HEK293 (cell line): Measurements from ENCODE around the gene SCIMP.
"Not testable (repeated sequence)": the region's sequence is repeated elsewhere in the genome, so short reads cannot be mapped to it uniquely, and the experiment has no call there.

ENCODE experiments used
- CTCF ChIA-PET: fragments of 350-600 bp; formaldehyde crosslinking; extraction: SDS; loops from one replicate; lab custom pipeline; 2021; ENCODE audit warnings: antibody characterized with exemption; lab: Yijun Ruan, JAX
- POLR2A ChIA-PET: fragments of 300-600 bp; formaldehyde crosslinking; extraction: SDS; loops from one replicate; lab custom pipeline; 2020; ENCODE audit warnings: antibody characterized with exemption, inconsistent platforms; lab: Yijun Ruan, JAX
- H3K27ac ChIP-seq: fragments of 200-500 bp; sonication (Bioruptor generic); 2 replicates; pipeline ENCODE4 v1.5.1; 2014; ENCODE audit warnings: low read depth, low read length, control low read depth, inconsistent platforms; ENCODE audit errors: extremely low read depth
- H3K36me3 ChIP-seq, 2 experiments: fragments of 200-500 bp in 1 of 2; sonication (Bioruptor generic) in 1 of 2; 1 replicate in 1 of 2; 2 replicates in 1 of 2; pipeline ENCODE4 v1.5.1; 2014 to 2017; ENCODE audit warnings: inconsistent platforms in 2 of 2, low read length in 2 of 2; ENCODE audit not compliant: control insufficient read depth in 2 of 2, insufficient read depth in 1 of 2
- H3K4me1 ChIP-seq: fragments of 200-500 bp; sonication (Bioruptor generic); 2 replicates; pipeline ENCODE4 v1.5.1; 2014; ENCODE audit warnings: mild to moderate bottlenecking, low read length, inconsistent platforms; ENCODE audit not compliant: control insufficient read depth, insufficient read depth
- H3K4me3 ChIP-seq: 2 replicates; pipeline ENCODE4 v1.5.1; 2011; ENCODE audit warnings: low read depth, mild to moderate bottlenecking, control low read depth, low read length, moderate library complexity
- H3K9me3 ChIP-seq: fragments of 200-500 bp; sonication (Bioruptor generic); 2 replicates; pipeline ENCODE4 v1.5.1; 2014; ENCODE audit warnings: low read depth, low read length, inconsistent platforms; ENCODE audit not compliant: control insufficient read depth, insufficient read depth
- CTCF ChIP-seq: fragments of 450-650 bp; formaldehyde crosslinking; IDR thresholded peaks from 2 replicates; pipeline ENCODE4 v1.5.1; 2016; ENCODE audit warnings: missing biosample characterization, missing genetic modification characterization
- KLF10 ChIP-seq: fragments of 450-650 bp; IDR thresholded peaks from 2 replicates; pipeline ENCODE4 v1.5.1; 2018; ENCODE audit warnings: missing biosample characterization, mild to moderate bottlenecking, missing genetic modification characterization
- SP2 ChIP-seq: fragments of 450-650 bp; formaldehyde crosslinking; IDR thresholded peaks from 2 replicates; pipeline ENCODE4 v1.5.1; 2016; ENCODE audit warnings: missing biosample characterization, missing genetic modification characterization
- ZFP3 ChIP-seq: fragments of 450-650 bp; formaldehyde crosslinking; IDR thresholded peaks from 2 replicates; pipeline ENCODE4 v1.5.1; 2016; ENCODE audit warnings: low read depth, missing biosample characterization, missing genetic modification characterization
- ZIC2 ChIP-seq: fragments of 450-650 bp; formaldehyde crosslinking; IDR thresholded peaks from 2 replicates; pipeline ENCODE4 v1.5.1; 2016; ENCODE audit warnings: missing biosample characterization, missing genetic modification characterization
- ZNF175 ChIP-seq: fragments of 450-650 bp; formaldehyde crosslinking; IDR thresholded peaks from 2 replicates; pipeline ENCODE4 v1.5.1; 2016; ENCODE audit warnings: missing biosample characterization, missing genetic modification characterization
- ZNF280C ChIP-seq: fragments of 450-650 bp; formaldehyde crosslinking; IDR thresholded peaks from 2 replicates; pipeline ENCODE4 v1.5.1; 2016; ENCODE audit warnings: missing biosample characterization, missing genetic modification characterization
- ZNF394 ChIP-seq: fragments of 450-650 bp; formaldehyde crosslinking; IDR thresholded peaks from 2 replicates; pipeline ENCODE4 v1.5.1; 2016; ENCODE audit warnings: missing biosample characterization, missing genetic modification characterization, mild to moderate bottlenecking, moderate library complexity, borderline replicate concordance
- ZNF423 ChIP-seq: fragments of 450-650 bp; formaldehyde crosslinking; IDR thresholded peaks from 2 replicates; pipeline ENCODE4 v1.5.1; 2016; ENCODE audit warnings: missing biosample characterization, missing genetic modification characterization
- ZNF433 ChIP-seq: fragments of 450-650 bp; formaldehyde crosslinking; IDR thresholded peaks from 2 replicates; pipeline ENCODE4 v1.5.1; 2016; ENCODE audit warnings: missing biosample characterization, missing genetic modification characterization, low read depth
- ZNF449 ChIP-seq: fragments of 450-650 bp; formaldehyde crosslinking; IDR thresholded peaks from 2 replicates; pipeline ENCODE4 v1.5.1; 2017; ENCODE audit warnings: missing biosample characterization, mild to moderate bottlenecking, missing genetic modification characterization, moderate library complexity
- ZNF561 ChIP-seq: fragments of 450-650 bp; IDR thresholded peaks from 2 replicates; pipeline ENCODE4 v1.5.1; 2018; ENCODE audit warnings: missing biosample characterization, missing genetic modification characterization, borderline replicate concordance
- ZNF654 ChIP-seq: fragments of 450-650 bp; formaldehyde crosslinking; IDR thresholded peaks from 2 replicates; pipeline ENCODE4 v1.5.1; 2016; ENCODE audit warnings: low read depth, missing biosample characterization, missing genetic modification characterization
- ZNF701 ChIP-seq: fragments of 450-650 bp; formaldehyde crosslinking; IDR thresholded peaks from 2 replicates; pipeline ENCODE4 v1.5.1; 2016; ENCODE audit warnings: missing biosample characterization, missing genetic modification characterization

The SCIMP gene

GRCh38 chr17:5237541-5238016, 2.9 kb upstream of the SCIMP start:
- no peak overlapping the region for H3K27ac ChIP-seq
- ChIA-PET CTCF (interaction anchor here (0.5 to 2.0 kb wide), 19 partner anchors 9 to 169 kb away, joined by 3 to 19 read pairs (median 4); partner anchors contain the start of gene ZNF594), POLR2A (no interaction called here)
- no peaks in the 10 kb centered on the region for H3K9me3 ChIP-seq
- peaks cover 0 to 12% of the 10 kb centered on the region in 2 experiments; a peak in 1 of 3 replicates for H3K36me3 ChIP-seq
- H3K4me1 ChIP-seq = no peaks in the 10 kb centered on the region
- TF ChIP-seq ZIC2 (tag by site-specific recombination) = peak; percentile 30; the same call in 1 of the 2 replicates
- 0 out of 2 replicates have a peak, but pooled peaks have one; percentile 61 for TF ChIP-seq ZNF423 (tag by site-specific recombination)
- no peak for TF ChIP-seq ZNF280C
- TF ChIP-seq ZNF701 = no peak
- TF ChIP-seq ZNF654 (tag by site-specific recombination) = peak; percentile 65
- TF ChIP-seq ZFP3 = no peak
- TF ChIP-seq ZNF449 (tag by site-specific recombination) = no peak
- no peak for TF ChIP-seq ZNF561 (tag by site-specific recombination)
- TF ChIP-seq ZNF433 (tag by site-specific recombination) = no peak
- TF ChIP-seq CTCF (tag by site-specific recombination) = peak; percentile 31; the same call in 1 of the 2 replicates
- no peak for TF ChIP-seq SP2 (tag by site-specific recombination)
- no peak for TF ChIP-seq ZNF394 (tag by site-specific recombination)
- TF ChIP-seq ZNF175 (tag by site-specific recombination) = no peak
- no peak overlapping the region for H3K4me3 ChIP-seq

GRCh38 chr17:5236938-5237540, 2.4 kb upstream of the SCIMP start:
- H3K27ac ChIP-seq = no peak overlapping the region
- H3K4me3 ChIP-seq = no peak overlapping the region
- CTCF ChIA-PET = interaction anchor here (0.8 to 2.0 kb wide), 12 partner anchors 9 to 120 kb away, joined by 3 to 15 read pairs (median 4); partner anchors contain the start of gene ZNF594
- H3K9me3 ChIP-seq = no peaks in the 10 kb centered on the region
- H3K4me1 ChIP-seq = peaks cover 1% of the 10 kb centered on the region; the same call in 1 of the 2 replicates
- POLR2A ChIA-PET = no interaction called here
- TF ChIP-seq KLF10 (tag by site-specific recombination) (no peak), ZFP3 (peak; percentile 93)
- peaks cover 0 to 12% of the 10 kb centered on the region in 2 experiments; a peak in 1 of 3 replicates for H3K36me3 ChIP-seq

- H3K27ac ChIP-seq, H3K9me3 ChIP-seq, POLR2A ChIA-PET, H3K4me1 ChIP-seq, H3K4me3 ChIP-seq, CTCF ChIA-PET: not testable (repeated sequence)
- peaks cover 0 to 14% of the 10 kb centered on the region in 2 experiments; a peak in 2 of 3 replicates for H3K36me3 ChIP-seq
These were observed 1.2 kb downstream of the SCIMP start for GRCh38 chr17:5233492-5233891.
